Fibroblast of villous mesenchyme (primary cell): ENCODE measurements around the gene IL17C. TPM values are rescaled to one million over a fixed set of nuclear protein-coding genes. Genes with fewer than 3 reads are reported as not detected.

ENCODE experiments used
- DNase-seq: peaks from one replicate; pipeline ENCODE4 v3.0.0-alpha.2; 2010; ENCODE audit warnings: low read depth
- H3K4me3 ChIP-seq: 2 replicates; pipeline ENCODE4 v1.5.1; 2011; ENCODE audit warnings: low read depth, mild to moderate bottlenecking, low read length
- CTCF ChIP-seq: IDR thresholded peaks from 2 replicates; pipeline ENCODE4 v1.5.1; 2012; ENCODE audit warnings: low read depth, mild to moderate bottlenecking, low read length; ENCODE audit not compliant: insufficient read depth
- total RNA-seq: library from RNA; depleted of rRNA; stranded (reverse); fragments of >200 nt; gene quantifications from 2 replicates; pipeline ENCODE4 v1.2.3, GENCODE V29; 2012

The IL17C gene, protein sequence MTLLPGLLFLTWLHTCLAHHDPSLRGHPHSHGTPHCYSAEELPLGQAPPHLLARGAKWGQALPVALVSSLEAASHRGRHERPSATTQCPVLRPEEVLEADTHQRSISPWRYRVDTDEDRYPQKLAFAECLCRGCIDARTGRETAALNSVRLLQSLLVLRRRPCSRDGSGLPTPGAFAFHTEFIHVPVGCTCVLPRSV
- not detected in 2 replicates for total RNA-seq

GRCh38 chr16:88638323-88639230 lies at the start of gene IL17C:
Gene IL17C (plus strand): TSS chr16:88638572. CDS start chr16:88638642, 70 bp downstream.
- no peak for DNase-seq
- H3K4me3 ChIP-seq = no peak within 1 kb of the TSS
- no peak for TF ChIP-seq CTCF

DNA sequence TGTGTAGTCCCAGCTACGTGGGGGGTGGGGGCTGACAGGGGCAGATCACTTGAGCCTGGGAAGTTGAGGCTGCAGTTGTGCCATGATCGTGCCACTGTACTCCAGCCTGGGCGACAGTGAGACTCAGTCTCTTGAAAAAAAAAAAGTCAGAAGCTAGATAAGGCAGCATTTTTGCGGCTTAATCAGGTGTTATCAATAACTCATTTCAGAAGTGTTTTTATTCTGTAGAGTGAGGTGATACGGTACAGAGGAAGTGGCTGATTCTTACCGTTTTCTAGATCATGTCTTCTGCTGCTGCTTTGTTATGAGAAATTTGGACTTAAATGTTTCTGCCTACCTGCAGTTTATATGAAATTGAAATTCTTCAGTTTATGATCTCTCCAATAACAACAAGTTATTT lies 49.6 kb upstream of the IL17C start:
- DNase-seq = no peak
- no peak overlapping the region for H3K4me3 ChIP-seq
- TF ChIP-seq CTCF = no peak

GRCh38 chr16:88589441-88589840 lies 48.9 kb upstream of the IL17C start:
- TF ChIP-seq CTCF = no peak
- H3K4me3 ChIP-seq = no peak overlapping the region
- DNase-seq = no peak

- TF ChIP-seq CTCF = no peak
- H3K4me3 ChIP-seq = no peak overlapping the region
- no peak for DNase-seq
These were observed 46.8 kb upstream of the IL17C start for GRCh38 chr16:88591577-88592021.

DNA sequence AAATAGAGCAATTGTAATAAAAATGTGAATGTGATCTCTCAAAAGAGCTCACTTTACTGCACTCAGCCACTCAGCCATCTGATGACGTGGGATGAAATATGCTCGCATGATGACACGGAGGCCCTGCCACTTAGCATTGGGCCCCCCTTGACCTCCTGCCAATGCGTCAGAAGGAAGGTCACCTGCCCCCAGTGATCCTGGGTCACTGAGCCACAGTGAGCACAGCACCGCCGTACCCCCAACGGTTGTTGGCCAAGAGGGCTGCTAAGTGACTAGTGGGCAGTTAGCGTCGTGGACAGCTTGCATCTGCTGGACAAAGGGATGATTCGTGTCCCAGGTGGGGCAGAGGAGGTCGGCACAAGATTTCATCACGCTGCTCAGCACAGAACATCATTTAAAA lies 45.3 kb upstream of the IL17C start:
- H3K4me3 ChIP-seq = no peak overlapping the region
- no peak for DNase-seq
- TF ChIP-seq CTCF = no peak

- no peak for DNase-seq
- no peak overlapping the region for H3K4me3 ChIP-seq
- no peak for TF ChIP-seq CTCF
These were observed 44.9 kb upstream of the IL17C start for GRCh38 chr16:88593489-88593888.
